Endothelial cell of umbilical vein (primary cell): ENCODE results near the gene KRTAP19-1. TPM values are rescaled to one million over a fixed set of nuclear protein-coding genes. Genes with fewer than 3 reads are reported as not detected.

Source experiments
- BruUV-seq: library from RNA; stranded (reverse); fragments of 400-500 nt; replicated peaks from 2 replicates; lab custom pipeline; 2021; lab: Mats Ljungman, UMichigan
- CTCF ChIA-PET: fragments of 300-600, 350-600 bp; sonication (Branson Sonifier 250); formaldehyde crosslinking; loops from one replicate; lab custom pipeline; 2021; ENCODE audit warnings: antibody characterized with exemption, inconsistent platforms; lab: Charles Lee
- POLR2A ChIA-PET: fragments of 300-600, 350-600 bp; sonication (Branson Sonifier 250); formaldehyde crosslinking; loops from one replicate; lab custom pipeline; 2021; ENCODE audit warnings: antibody characterized with exemption, inconsistent platforms; lab: Charles Lee
- DNase-seq: peaks from one replicate; pipeline ENCODE4 v3.0.0-alpha.2; 2011; ENCODE audit warnings: low read depth, low spot score
- FAIRE-seq: peaks from 2 replicates; lab custom pipeline; 2011; peaks lifted over from hg19 to GRCh38; lab: Jason Lieb, UNC
- H2AFZ ChIP-seq: 2 replicates; pipeline ENCODE4 v1.6.0; 2012; ENCODE audit warnings: low read depth, low read length, control low read depth, inconsistent platforms
- H3K27ac ChIP-seq: 2 replicates; pipeline ENCODE4 v1.5.1; 2011; ENCODE audit warnings: low read depth, mild to moderate bottlenecking, control low read depth, low read length, moderate library complexity; ENCODE audit not compliant: insufficient read depth
- H3K27me3 ChIP-seq, 2 experiments: 2 replicates each; pipeline versions ENCODE4 v1.6.0 to v1.6.1; 2011; ENCODE audit warnings: low read length in 2 of 2, mixed read lengths in 1 of 2; ENCODE audit not compliant: control insufficient read depth in 2 of 2, insufficient read depth in 2 of 2
- H3K36me3 ChIP-seq, 2 experiments: 2 replicates in 1 of 2; 3 replicates in 1 of 2; pipeline ENCODE4 v1.5.1; 2011; ENCODE audit warnings: low read length in 2 of 2, mild to moderate bottlenecking in 1 of 2, moderate library complexity in 1 of 2; ENCODE audit not compliant: control insufficient read depth in 2 of 2, insufficient read depth in 2 of 2; ENCODE audit errors: extremely low read depth in 1 of 2
- H3K4me1 ChIP-seq: 3 replicates; pipeline ENCODE4 v1.5.1; 2011; ENCODE audit warnings: mild to moderate bottlenecking, low read length; ENCODE audit not compliant: control insufficient read depth, insufficient read depth; ENCODE audit errors: extremely low read depth
- H3K4me2 ChIP-seq: 2 replicates; pipeline ENCODE4 v1.6.1; 2011; ENCODE audit warnings: low read length, control low read depth, mixed read lengths; ENCODE audit not compliant: insufficient read depth
- H3K4me3 ChIP-seq, 3 experiments: fragments of 200-600 bp in 1 of 3; sonication (generic), shearing (Covaris generic) in 1 of 3; replicated peaks in 1 of 3; 2 replicates each; pipeline ENCODE4 v1.5.1; 2011 to 2016; ENCODE audit warnings: control low read depth in 3 of 3, low read length in 3 of 3, mild to moderate bottlenecking in 2 of 3, inconsistent platforms in 1 of 3, low read depth in 1 of 3, moderate library complexity in 1 of 3; ENCODE audit not compliant: insufficient read depth in 1 of 3
- H3K79me2 ChIP-seq: 2 replicates; pipeline ENCODE4 v1.6.0; 2012; ENCODE audit warnings: low read length, inconsistent platforms; ENCODE audit not compliant: control insufficient read depth, insufficient read depth
- H3K9ac ChIP-seq: replicated peaks from 2 replicates; pipeline ENCODE3; 2011; ENCODE audit warnings: low read length, control low read depth; ENCODE audit not compliant: insufficient read depth; ENCODE audit errors: extremely low read depth
- H3K9me1 ChIP-seq: replicated peaks from 3 replicates; pipeline ENCODE4 v1.6.0; 2011; ENCODE audit warnings: mild to moderate bottlenecking, low read length; ENCODE audit not compliant: control insufficient read depth, insufficient read depth; ENCODE audit errors: extremely low read depth
- H3K9me3 ChIP-seq: replicated peaks from 2 replicates; pipeline ENCODE4 v1.5.1; 2012; ENCODE audit warnings: low read length, inconsistent platforms; ENCODE audit not compliant: control insufficient read depth, insufficient read depth
- H4K20me1 ChIP-seq: replicated peaks from 2 replicates; pipeline ENCODE3; 2011; ENCODE audit warnings: mild to moderate bottlenecking, low read length; ENCODE audit not compliant: control insufficient read depth, insufficient read depth; ENCODE audit errors: extremely low read depth
- CTCF ChIP-seq, 2 donors: IDR thresholded peaks; 1 replicate in 1 of 2; 2 replicates in 1 of 2; pipeline ENCODE4 v1.5.1; 2011; ENCODE audit warnings: low read length in 2 of 2, mild to moderate bottlenecking in 2 of 2, moderate library complexity in 2 of 2, control low read depth in 1 of 2, inconsistent platforms in 1 of 2, low read depth in 1 of 2; ENCODE audit not compliant: insufficient read depth in 1 of 2; ENCODE audit errors: extremely low read depth in 1 of 2
- EZH2 ChIP-seq: IDR thresholded peaks from 2 replicates; pipeline ENCODE4 v1.6.1; 2012; ENCODE audit warnings: borderline replicate concordance, low read depth, mild to moderate bottlenecking, moderate library complexity, low read length, inconsistent platforms; ENCODE audit not compliant: severe bottlenecking
- FOS ChIP-seq: IDR thresholded peaks from 2 replicates; pipeline ENCODE4 v1.6.1; 2011; ENCODE audit warnings: mild to moderate bottlenecking, low read length, moderate library complexity, borderline replicate concordance; ENCODE audit not compliant: insufficient read depth
- GATA2 ChIP-seq: IDR thresholded peaks from 2 replicates; pipeline ENCODE4 v1.7.0; 2011; ENCODE audit warnings: low read depth, mild to moderate bottlenecking, moderate library complexity, mixed read lengths, low read length; ENCODE audit not compliant: insufficient read length, insufficient read depth
- JUN ChIP-seq: IDR thresholded peaks from 2 replicates; pipeline ENCODE4 v1.6.1; 2011; ENCODE audit warnings: borderline replicate concordance, low read depth; ENCODE audit not compliant: insufficient read length, insufficient read depth
- MAX ChIP-seq: IDR thresholded peaks from 2 replicates; pipeline ENCODE4 v1.6.1; 2011; ENCODE audit not compliant: insufficient read depth, insufficient read length
- MYC ChIP-seq: IDR thresholded peaks from one replicate; pipeline ENCODE4 v1.6.1; 2011; ENCODE audit warnings: mild to moderate bottlenecking, low read depth, low read length
- POLR2A ChIP-seq: IDR thresholded peaks from 2 replicates; pipeline ENCODE4 v1.6.1; 2012; ENCODE audit warnings: low read depth, mild to moderate bottlenecking, control low read depth, low read length
- POLR2AphosphoS5 ChIP-seq: IDR thresholded peaks from 2 replicates; pipeline ENCODE4 v1.6.1; 2012; ENCODE audit warnings: low read depth, mild to moderate bottlenecking, control low read depth, low read length, moderate library complexity; ENCODE audit not compliant: insufficient read depth
- dilution Hi-C: fragments of 300-500 bp; cut with MboI; formaldehyde crosslinking; loops from one replicate; pipeline ENCODE4 v1.15.0; 2019; ENCODE audit warnings: low sequenced_read_pairs; ENCODE audit not compliant: extremely low pct_ligation_motif_present
- intact Hi-C: fragments of 100-400 bp; cut with micrococcal nuclease; formaldehyde crosslinking; loops from one replicate; pipeline ENCODE4 v1.10.0; 2022
- polyA plus RNA-seq, 4 experiments: library from polyadenylated mRNA; depleted of rRNA in 3 of 4; stranded (reverse) in 3 of 4; unstranded in 1 of 4; fragments of >200 nt; gene quantifications; 2 replicates each; pipeline versions ENCODE4 v1.2.1 to v1.2.3, GENCODE V29; 2011 to 2012; ENCODE audit warnings: missing spikeins in 1 of 4
- total RNA-seq: library from RNA; stranded (reverse); gene quantifications from 2 replicates; pipeline ENCODE4 v1.2.3, GENCODE V29; 2021

Gene KRTAP19-1
- total and polyA plus RNA-seq, 2 donors (not counting 3 experiments of a cell fraction or from before 2014, with no cell fraction given) = not detected

GRCh38 chr21:30518876-30519275 is 38.7 kb upstream of the KRTAP19-1 start:
- TF ChIP-seq EZH2 (no peak), CTCF (IDR thresholded peaks at IDR 0.05; ENCODE audit: extremely low read depth in 1 of 2, insufficient read depth in 1 of 2, low read depth in 1 of 2, low read length in 2 of 2) (no peak), MAX (no peak), POLR2AphosphoS5 (no peak), JUN (no peak), MYC (no peak), FOS (no peak), POLR2A (no peak), GATA2 (no peak)
- DNase-seq (no peak), FAIRE-seq (no peak)
- intact Hi-C loops = no loop called here
- H3K9me3 ChIP-seq = peaks cover 2% of the 10 kb centered on the region
- H3K4me2 ChIP-seq = no peak overlapping the region
- dilution Hi-C loops = no loop called here
- no TSS peak for BruUV-seq
- H3K9me1 ChIP-seq = no peaks in the 10 kb centered on the region
- no peaks in the 10 kb centered on the region for H3K4me1 ChIP-seq
- H3K4me3 ChIP-seq = no peak overlapping the region
- CTCF ChIA-PET = no interaction called here
- H2AFZ ChIP-seq = no peak overlapping the region
- POLR2A ChIA-PET = no interaction called here
- H3K9ac ChIP-seq = no peak overlapping the region
- no peaks in the 10 kb centered on the region for H4K20me1 ChIP-seq
- H3K27ac ChIP-seq = no peak overlapping the region
- H3K27me3 ChIP-seq = no peaks in the 10 kb centered on the region
- no peaks in the 10 kb centered on the region for H3K79me2 ChIP-seq
- no peaks in the 10 kb centered on the region for H3K36me3 ChIP-seq
